A673 (cell line): ENCODE data around the gene SLC48A1.

Source experiments
- CTCF ChIP-seq: fragments of 300-800, 200-600 bp; sonication (generic); conservative IDR thresholded peaks from 2 replicates; pipeline ENCODE4 v1.5.1; 2017; ENCODE audit warnings: low read depth, mild to moderate bottlenecking, antibody characterized with exemption, low read length, moderate library complexity, mixed read lengths
- EZH2 ChIP-seq: fragments of 200-600 bp; sonication (generic); IDR thresholded peaks from 2 replicates; pipeline ENCODE4 v1.6.1; 2017; ENCODE audit warnings: borderline replicate concordance, low read depth, mild to moderate bottlenecking, mixed read lengths, antibody characterized with exemption, low read length; ENCODE audit not compliant: poor library complexity, severe bottlenecking

GRCh38 chr12:47783821-47784819 is 11.1 kb downstream of the SLC48A1 start:
- TF ChIP-seq EZH2 (no peak), CTCF (no peak)
